Stimulated activated CD8-positive, alpha-beta memory T cell treated with anti-CD3 and anti-CD28 coated beads, Interleukin-2, amount 100 ng/mL, for 1 hour (primary cell): ENCODE measurements around the gene FUT2.
A peak's percentile ranks its signal among the peaks of the same experiment; 100 is the strongest.
"Not testable (repeated sequence)": the region's sequence is repeated elsewhere in the genome, so short reads cannot be mapped to it uniquely, and the experiment has no call there.

Experiments
- DNase-seq, 2 donors: peaks; one replicate each; pipeline ENCODE4 v3.0.0-alpha.2; 2020; ENCODE audit warnings: low read depth in 2 of 2

FUT2 gene

DNA sequence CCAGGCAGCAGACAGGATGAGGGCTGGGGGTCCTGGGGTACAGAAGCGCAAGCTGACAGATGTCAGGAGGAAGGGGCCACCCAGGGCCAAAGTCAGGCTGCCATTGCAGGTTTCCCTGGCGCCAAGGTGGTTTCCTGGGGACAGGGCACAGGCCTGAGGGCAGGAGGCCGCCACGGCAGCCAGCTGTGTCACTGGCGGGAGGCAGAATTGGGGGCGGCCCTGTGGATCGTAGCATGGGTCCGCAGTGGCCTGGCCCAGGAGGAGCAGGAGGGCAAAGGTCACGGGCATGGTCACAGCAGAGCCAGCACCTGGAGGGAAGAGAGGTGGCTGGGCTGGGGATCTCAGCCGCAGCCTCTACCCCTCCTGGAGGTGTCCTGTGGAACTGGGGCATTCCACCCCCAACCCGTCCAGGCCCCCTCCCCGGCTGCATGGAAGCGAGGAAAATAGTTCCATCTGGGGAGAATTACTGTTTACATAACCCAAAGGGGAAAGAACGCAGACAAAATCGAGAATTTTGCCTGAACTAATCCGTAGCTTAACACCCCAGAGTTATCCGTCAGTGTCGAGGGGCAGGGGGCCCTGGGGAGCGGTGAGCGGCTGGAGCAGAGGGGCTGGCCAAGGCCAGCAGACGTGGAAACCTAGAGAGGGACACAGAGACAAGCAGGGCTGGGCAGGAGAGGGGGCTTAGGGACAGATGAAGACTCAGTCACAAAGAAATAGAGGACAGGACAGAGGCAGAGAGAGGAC, 24.9 kb upstream of the FUT2 start:
- no peak for DNase-seq

DNA sequence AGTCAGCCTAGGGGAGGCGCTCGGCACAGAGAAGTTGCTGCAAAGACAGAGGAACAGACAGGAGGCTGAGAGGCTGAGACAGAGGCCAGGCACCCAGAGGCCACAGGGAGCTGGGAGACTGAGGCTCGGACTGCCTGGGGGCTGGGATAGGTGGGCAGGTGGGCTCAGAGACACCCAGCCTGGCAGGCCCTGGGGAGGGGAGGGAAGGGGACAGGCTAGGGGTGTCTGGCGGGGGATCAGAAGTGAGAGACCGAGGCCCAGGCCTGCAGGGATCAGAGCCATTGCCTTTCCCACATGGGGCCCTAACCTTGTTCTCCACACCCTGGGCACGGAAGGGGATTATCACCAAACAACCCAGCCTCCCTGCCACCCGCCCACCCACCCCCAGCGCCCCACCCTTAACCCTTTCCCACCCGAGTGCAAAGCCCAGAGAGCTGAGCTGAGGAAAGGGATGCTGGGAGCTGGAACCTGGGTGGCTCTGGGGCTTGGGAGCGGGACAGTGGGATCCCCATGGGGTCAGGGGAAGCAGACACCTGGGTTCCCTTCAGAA, 24.2 kb upstream of the FUT2 start:
- no peak for DNase-seq

- no peak for DNase-seq
Measured at GRCh38 chr19:48672994-48673393, 22.8 kb upstream of the FUT2 start, which contains the start of gene NTN5. Gene NTN5, minus strand, starts transcription at chr19:48673017. Its CDS starts 2,031 bp downstream, at chr19:48670986.

GRCh38 chr19:48673436-48674100, 22.2 kb upstream of the FUT2 start:
- DNase-seq, result no peak

GRCh38 chr19:48674216-48674809, 21.5 kb upstream of the FUT2 start:
- DNase-seq, result no peak

GRCh38 chr19:48674921-48675824, 20.6 kb upstream of the FUT2 start:
- DNase-seq, result peak; percentile 41 to 48

DNA sequence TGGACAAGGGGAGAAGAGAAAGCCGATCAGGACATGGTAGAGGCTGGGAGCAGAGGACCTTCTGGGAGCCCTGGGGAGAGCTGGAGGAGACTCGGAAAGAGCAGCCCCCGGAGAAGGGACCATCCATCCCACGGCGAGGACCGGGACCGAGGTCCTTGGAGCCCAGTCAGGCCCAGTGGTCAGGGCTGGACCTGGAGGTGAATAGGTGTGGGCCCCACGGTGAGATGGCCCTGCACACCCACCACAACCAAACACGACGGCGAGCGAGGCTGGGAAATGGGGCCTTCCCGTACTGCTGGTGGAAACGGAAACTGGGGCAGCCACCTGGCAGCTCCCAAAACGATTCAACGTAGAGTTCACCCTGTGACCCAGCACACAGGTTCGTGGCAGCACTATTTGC, 19.3 kb upstream of the FUT2 start:
- no peak for DNase-seq

- DNase-seq, result no peak
Measured at GRCh38 chr19:48676887-48677286, 18.9 kb upstream of the FUT2 start.

GRCh38 chr19:48678201-48678600, 17.6 kb upstream of the FUT2 start:
- no peak for DNase-seq

DNA sequence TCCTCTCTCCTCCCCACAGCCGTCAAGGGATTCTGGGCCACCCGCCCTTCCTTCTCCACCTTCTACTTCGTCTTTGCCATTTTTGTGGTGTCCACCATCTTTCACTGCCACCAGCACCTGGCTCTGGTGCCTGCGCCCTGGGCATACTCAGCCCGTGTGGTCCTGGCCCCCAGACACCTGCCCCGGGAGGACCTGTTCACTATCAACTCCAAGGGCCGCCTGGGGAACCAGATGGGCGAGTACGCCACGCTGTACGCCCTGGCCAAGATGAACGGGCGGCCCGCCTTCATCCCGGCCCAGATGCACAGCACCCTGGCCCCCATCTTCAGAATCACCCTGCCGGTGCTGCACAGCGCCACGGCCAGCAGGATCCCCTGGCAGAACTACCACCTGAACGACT, 15.8 kb upstream of the FUT2 start:
- not testable (repeated sequence) for DNase-seq

- DNase-seq, result no peak
Measured at GRCh38 chr19:48680436-48681126, 15.2 kb upstream of the FUT2 start.

DNA sequence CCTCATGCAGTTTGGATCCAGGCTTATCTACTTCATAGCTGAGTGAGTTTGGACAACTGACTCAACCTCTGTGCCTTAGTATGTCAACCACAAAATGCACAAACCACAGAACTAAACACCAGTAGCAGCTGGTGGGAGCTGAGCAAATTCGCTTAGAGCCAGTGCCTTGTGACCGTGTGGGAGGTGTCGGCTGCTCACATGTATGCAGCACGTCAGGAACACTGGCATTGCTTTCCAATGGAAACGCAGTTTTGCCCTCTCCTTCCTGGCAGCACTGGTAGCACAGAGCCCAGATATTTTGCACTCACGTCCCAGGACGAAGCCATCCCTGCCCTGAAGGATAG, 14.7 kb upstream of the FUT2 start:
- DNase-seq, result no peak

- no peak for DNase-seq
Measured at GRCh38 chr19:48683349-48683748, 12.4 kb upstream of the FUT2 start.

GRCh38 chr19:48685583-48685982, 10.2 kb upstream of the FUT2 start:
- no peak for DNase-seq

DNA sequence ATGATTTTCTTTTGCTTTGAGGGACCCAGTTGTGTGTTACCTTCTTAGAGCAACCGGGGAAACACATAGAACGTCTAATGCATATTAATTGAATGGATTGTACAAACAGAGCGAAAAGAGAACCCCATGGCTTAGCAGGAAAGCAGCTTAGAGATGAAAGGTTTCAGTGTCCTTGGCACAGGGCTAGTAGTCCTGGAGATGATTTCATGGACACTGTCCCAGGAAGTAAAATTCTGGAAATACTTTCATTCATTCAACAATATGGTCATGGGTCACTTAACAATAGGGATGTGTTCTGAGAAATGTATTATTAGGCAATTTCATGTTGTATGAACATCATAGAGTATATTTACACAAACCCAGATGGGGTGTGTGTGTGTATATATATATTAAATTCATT, 9.7 kb upstream of the FUT2 start:
- no peak for DNase-seq

- not testable (repeated sequence) for DNase-seq
Measured at GRCh38 chr19:48686637-48687036, 9.1 kb upstream of the FUT2 start.

- DNase-seq, result no peak
Measured at GRCh38 chr19:48687776-48688175, 8.0 kb upstream of the FUT2 start.

GRCh38 chr19:48689449-48689848, 6.3 kb upstream of the FUT2 start:
- DNase-seq, result no peak

DNA sequence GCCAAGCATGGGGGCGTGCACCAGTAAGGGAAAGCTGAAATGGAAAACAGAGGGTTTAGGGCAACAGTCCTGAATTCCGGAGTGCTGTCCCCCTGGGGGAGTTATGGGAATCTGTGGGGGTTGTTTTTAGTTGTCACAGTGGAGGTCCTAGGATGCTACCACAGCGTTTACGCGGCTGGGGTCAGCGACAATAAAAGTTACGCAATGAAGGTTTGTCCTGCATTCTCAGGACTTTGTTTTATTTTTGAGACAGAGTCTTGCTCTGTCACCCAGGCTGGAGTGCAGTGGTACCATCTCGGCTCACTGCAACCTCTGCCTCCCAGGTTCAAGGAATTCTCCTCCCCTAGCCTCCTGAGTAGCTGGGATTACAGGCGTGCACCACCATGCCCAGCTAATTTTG, 2.1 kb upstream of the FUT2 start:
- not testable (repeated sequence) for DNase-seq

DNA sequence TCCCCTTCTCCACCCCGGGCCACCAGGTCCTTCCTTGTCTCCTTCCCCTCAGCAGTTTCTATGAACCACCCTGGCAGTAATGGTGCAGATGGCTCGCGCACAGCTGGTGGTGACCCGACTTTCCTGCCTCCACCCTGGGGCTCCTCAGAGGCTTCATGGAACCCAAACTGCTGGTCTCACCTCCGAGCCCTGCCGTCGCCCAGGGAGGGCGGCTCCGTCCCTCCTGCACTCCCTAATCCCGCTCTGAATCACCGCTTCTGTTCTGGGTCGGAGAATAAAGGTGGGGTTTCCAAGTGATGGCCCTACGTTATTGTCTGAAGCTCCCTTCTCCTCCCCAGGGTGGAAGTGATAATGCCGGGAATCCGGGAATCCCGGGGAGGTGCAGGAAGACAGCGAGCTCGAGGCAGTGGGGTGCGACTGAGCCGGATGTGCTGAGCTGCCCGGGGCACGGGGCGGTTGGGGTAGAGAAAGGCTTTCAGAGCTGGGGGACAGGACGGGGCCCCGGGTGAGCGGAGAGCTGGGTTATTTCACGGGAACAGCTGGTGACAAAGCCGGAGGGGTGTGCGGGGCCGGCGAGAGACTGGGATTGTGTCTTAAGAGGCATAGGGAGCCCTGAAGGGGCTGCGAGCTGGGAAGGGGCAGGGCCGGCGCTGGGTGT, 711 bp downstream of the FUT2 start:
- DNase-seq, result no peak

DNA sequence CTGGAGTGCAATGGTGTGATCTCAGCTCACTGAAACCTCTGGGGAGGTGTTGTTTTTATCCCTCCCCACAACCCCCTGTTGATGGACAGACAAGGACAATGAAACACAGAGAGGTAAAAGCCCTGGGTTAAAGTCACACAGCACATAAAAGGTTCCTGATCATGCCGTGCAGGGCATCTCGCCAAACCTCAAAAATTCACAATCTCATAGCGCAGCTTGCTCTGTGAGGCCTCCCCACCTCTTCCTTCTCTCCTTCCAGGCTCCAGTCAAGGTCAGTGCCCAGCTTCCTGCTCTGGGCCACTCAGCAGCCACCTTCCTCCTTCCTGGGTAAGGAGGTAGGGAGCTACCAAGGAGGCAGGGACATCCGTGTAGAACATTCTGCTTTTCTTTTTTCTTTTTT, 2.3 kb downstream of the FUT2 start:
- DNase-seq, result no peak
